SK-N-SH treated with all-trans-retinoic acid at 6 μM for 48 hours (cell line): ENCODE results near the gene MATR3.

ENCODE experiments used
- ATAC-seq: fragments of 200-7000 bp; cut with Tn5 transposase; 3 replicates; pipeline ENCODE4 v1.9.1; 2020; ENCODE audit warnings: mild to moderate bottlenecking, moderate library complexity
- ARNTL ChIP-seq: fragments of 450-650 bp; formaldehyde crosslinking; IDR thresholded peaks from 2 replicates; pipeline ENCODE4 v1.5.0; 2020; ENCODE audit warnings: low read depth, mild to moderate bottlenecking, moderate library complexity, borderline replicate concordance
- BACH2 ChIP-seq: fragments of 250-450 bp; sonication (Bioruptor Pico); IDR thresholded peaks from 2 replicates; pipeline ENCODE4 v1.9.0; 2021; ENCODE audit warnings: mild to moderate bottlenecking, borderline replicate concordance
- CREB5 ChIP-seq: fragments of 250-450 bp; sonication (Bioruptor Pico); IDR thresholded peaks from 2 replicates; pipeline ENCODE4 v1.5.1; 2020; ENCODE audit warnings: low read depth, mild to moderate bottlenecking, moderate library complexity
- CSDC2 ChIP-seq: fragments of 250-450 bp; sonication (Bioruptor Pico); IDR thresholded peaks from 2 replicates; pipeline ENCODE4 v1.5.0; 2020; ENCODE audit warnings: mild to moderate bottlenecking, moderate library complexity
- CSRNP3 ChIP-seq: fragments of 250-450 bp; sonication (Bioruptor Pico); IDR thresholded peaks from 2 replicates; pipeline ENCODE4 v1.5.1; 2021; ENCODE audit warnings: mild to moderate bottlenecking, moderate library complexity
- ESRRG ChIP-seq: fragments of 250-450 bp; sonication (Bioruptor Pico); IDR thresholded peaks from 2 replicates; pipeline ENCODE4 v1.6.1; 2021; ENCODE audit warnings: mild to moderate bottlenecking
- GLIS3 ChIP-seq: fragments of 250-450 bp; sonication (Bioruptor Pico); IDR thresholded peaks from 2 replicates; pipeline ENCODE4 v1.5.0; 2020; ENCODE audit warnings: mild to moderate bottlenecking, moderate library complexity
- ISL1 ChIP-seq: fragments of 250-450 bp; sonication (Bioruptor Pico); IDR thresholded peaks from 2 replicates; pipeline ENCODE4 v2.1.2; 2022; ENCODE audit warnings: mild to moderate bottlenecking, moderate library complexity
- OSR1 ChIP-seq: fragments of 250-450 bp; sonication (Bioruptor Pico); IDR thresholded peaks from 2 replicates; pipeline ENCODE4 v1.8.0; 2022; ENCODE audit warnings: moderate library complexity, mild to moderate bottlenecking, inconsistent platforms
- PATZ1 ChIP-seq: fragments of 250-450 bp; sonication (Bioruptor Pico); IDR thresholded peaks from 2 replicates; pipeline ENCODE4 v1.8.0; 2020; ENCODE audit warnings: mild to moderate bottlenecking, moderate library complexity, borderline replicate concordance
- POU6F1 ChIP-seq: fragments of 250-450 bp; sonication (Bioruptor Pico); IDR thresholded peaks from 2 replicates; pipeline ENCODE4 v1.8.0; 2021; ENCODE audit warnings: low read depth, mild to moderate bottlenecking, moderate library complexity, borderline replicate concordance
- PPARA ChIP-seq: fragments of 250-450 bp; sonication (Bioruptor Pico); IDR thresholded peaks from 2 replicates; pipeline ENCODE4 v1.5.0; 2020; ENCODE audit warnings: mild to moderate bottlenecking, borderline replicate concordance
- SNAI2 ChIP-seq: fragments of 250-450 bp; sonication (Bioruptor Pico); IDR thresholded peaks from 2 replicates; pipeline ENCODE4 v1.5.0; 2020; ENCODE audit warnings: mild to moderate bottlenecking, moderate library complexity
- TOX ChIP-seq: fragments of 250-450 bp; sonication (Bioruptor Pico); IDR thresholded peaks from 2 replicates; pipeline ENCODE4 v1.8.0; 2021; ENCODE audit warnings: mild to moderate bottlenecking, moderate library complexity, borderline replicate concordance
- TSHZ2 ChIP-seq: fragments of 250-450 bp; sonication (Bioruptor Pico); IDR thresholded peaks from 2 replicates; pipeline ENCODE4 v1.5.0; 2020; ENCODE audit warnings: mild to moderate bottlenecking, moderate library complexity
- ZC3H10 ChIP-seq: fragments of 250-450 bp; sonication (Bioruptor Pico); IDR thresholded peaks from 2 replicates; pipeline ENCODE4 v1.5.1; 2021; ENCODE audit warnings: mild to moderate bottlenecking, moderate library complexity
- ZFP3 ChIP-seq: fragments of 250-450 bp; sonication (Bioruptor Pico); IDR thresholded peaks from 2 replicates; pipeline ENCODE4 v1.5.0; 2020; ENCODE audit warnings: mild to moderate bottlenecking, moderate library complexity
- ZFP30 ChIP-seq: fragments of 450-650 bp; formaldehyde crosslinking; IDR thresholded peaks from 2 replicates; pipeline ENCODE4 v1.5.0; 2022; ENCODE audit warnings: mild to moderate bottlenecking, moderate library complexity
- ZNF565 ChIP-seq: fragments of 450-650 bp; formaldehyde crosslinking; conservative IDR thresholded peaks from 2 replicates; pipeline ENCODE4 v1.5.0; 2020; ENCODE audit warnings: low read depth, mild to moderate bottlenecking, moderate library complexity
- ZNF70 ChIP-seq: fragments of 450-650 bp; formaldehyde crosslinking; IDR thresholded peaks from 2 replicates; pipeline ENCODE4 v1.5.0; 2020; ENCODE audit warnings: mild to moderate bottlenecking, moderate library complexity
- ZNF8 ChIP-seq: fragments of 450-650 bp; formaldehyde crosslinking; IDR thresholded peaks from 2 replicates; pipeline ENCODE4 v1.5.0; 2020; ENCODE audit warnings: mild to moderate bottlenecking, moderate library complexity

MATR3 gene

GRCh38 chr5:139374909-139375308 lies 81.4 kb downstream of the MATR3 start (continued):
- TF ChIP-seq ZFP30 (CRISPR knock-in tag), result no peak
- TF ChIP-seq POU6F1 (CRISPR knock-in tag), result no peak
- TF ChIP-seq GLIS3 (CRISPR knock-in tag), result no peak
- no peak for TF ChIP-seq CREB5 (CRISPR knock-in tag)

- ATAC-seq, result no peak
- TF ChIP-seq CSDC2 (no peak), ISL1 (no peak), GLIS3 (CRISPR knock-in tag) (no peak), ZFP30 (CRISPR knock-in tag) (no peak), PPARA (CRISPR knock-in tag) (no peak), ZNF565 (no peak), ZNF8 (no peak), ESRRG (CRISPR knock-in tag) (no peak), POU6F1 (CRISPR knock-in tag) (no peak), ZFP3 (CRISPR knock-in tag) (no peak), TSHZ2 (CRISPR knock-in tag) (no peak), CREB5 (CRISPR knock-in tag) (no peak), SNAI2 (CRISPR knock-in tag) (no peak)
Measured at GRCh38 chr5:139376364-139376763, 82.8 kb downstream of the MATR3 start.

- no peak for ATAC-seq
Measured at GRCh38 chr5:139377226-139377625, 83.7 kb downstream of the MATR3 start.

More at GRCh38 chr5:139377226-139377625, 83.7 kb downstream of the MATR3 start:
- TF ChIP-seq CSRNP3 (CRISPR knock-in tag), result no peak
- TF ChIP-seq SNAI2 (CRISPR knock-in tag), result no peak
- TF ChIP-seq ZFP30 (CRISPR knock-in tag), result no peak
- no peak for TF ChIP-seq ZNF565
- no peak for TF ChIP-seq GLIS3 (CRISPR knock-in tag)
- TF ChIP-seq PATZ1, result no peak
- TF ChIP-seq TSHZ2 (CRISPR knock-in tag), result no peak
- no peak for TF ChIP-seq ZNF70 (CRISPR knock-in tag)
- TF ChIP-seq CSDC2, result no peak
- no peak for TF ChIP-seq ZC3H10 (CRISPR knock-in tag)
- TF ChIP-seq ARNTL, result no peak
- TF ChIP-seq BACH2 (CRISPR knock-in tag), result no peak
- TF ChIP-seq ISL1, result no peak
- no peak for TF ChIP-seq OSR1
- no peak for TF ChIP-seq PPARA (CRISPR knock-in tag)
- TF ChIP-seq TOX, result no peak
- no peak for TF ChIP-seq ESRRG (CRISPR knock-in tag)
